ENCODE data around the gene JADE2.
"Not testable (repeated sequence)": the region's sequence is repeated elsewhere in the genome, so short reads cannot be mapped to it uniquely, and the experiment has no call there.

DNA sequence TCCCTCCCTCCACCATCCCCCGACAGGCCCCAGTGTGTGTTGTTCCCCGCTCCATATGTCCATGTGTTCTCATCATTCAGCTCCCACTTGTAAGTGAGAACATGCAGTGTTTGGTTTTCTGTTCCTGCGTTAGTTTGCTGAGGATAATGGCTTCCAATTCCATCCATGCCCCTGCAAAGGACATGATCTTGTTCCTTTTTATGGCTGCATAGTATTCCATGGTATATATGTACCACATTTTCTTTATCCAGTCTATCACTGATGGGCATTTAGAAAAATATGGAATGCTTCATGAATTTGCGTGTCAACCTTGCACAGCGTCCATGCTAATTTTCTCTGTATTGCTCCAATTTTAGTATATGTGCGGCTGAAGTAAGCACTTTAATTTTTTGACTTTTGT is 25.6 kb upstream of the JADE2 start:
- TF ChIP-seq, protein P1, sequence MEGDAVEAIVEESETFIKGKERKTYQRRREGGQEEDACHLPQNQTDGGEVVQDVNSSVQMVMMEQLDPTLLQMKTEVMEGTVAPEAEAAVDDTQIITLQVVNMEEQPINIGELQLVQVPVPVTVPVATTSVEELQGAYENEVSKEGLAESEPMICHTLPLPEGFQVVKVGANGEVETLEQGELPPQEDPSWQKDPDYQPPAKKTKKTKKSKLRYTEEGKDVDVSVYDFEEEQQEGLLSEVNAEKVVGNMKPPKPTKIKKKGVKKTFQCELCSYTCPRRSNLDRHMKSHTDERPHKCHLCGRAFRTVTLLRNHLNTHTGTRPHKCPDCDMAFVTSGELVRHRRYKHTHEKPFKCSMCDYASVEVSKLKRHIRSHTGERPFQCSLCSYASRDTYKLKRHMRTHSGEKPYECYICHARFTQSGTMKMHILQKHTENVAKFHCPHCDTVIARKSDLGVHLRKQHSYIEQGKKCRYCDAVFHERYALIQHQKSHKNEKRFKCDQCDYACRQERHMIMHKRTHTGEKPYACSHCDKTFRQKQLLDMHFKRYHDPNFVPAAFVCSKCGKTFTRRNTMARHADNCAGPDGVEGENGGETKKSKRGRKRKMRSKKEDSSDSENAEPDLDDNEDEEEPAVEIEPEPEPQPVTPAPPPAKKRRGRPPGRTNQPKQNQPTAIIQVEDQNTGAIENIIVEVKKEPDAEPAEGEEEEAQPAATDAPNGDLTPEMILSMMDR (IDR thresholded peaks at IDR 0.05): not testable (repeated sequence)
- not testable (repeated sequence) for TF ChIP-seq POLR2A (IDR thresholded peaks at IDR 0.05)
